VCaP (cell line): ENCODE results near the gene CERS6.

Source experiments
- H3K27ac ChIP-seq: fragments of 450-650 bp; 2 replicates; pipeline ENCODE4 v1.5.1; 2017
- TF ChIP-seq, protein P1 (sequence below): fragments of 450-650 bp; conservative IDR thresholded peaks from 2 replicates; pipeline ENCODE4 v1.5.1; 2017; ENCODE audit warnings: mild to moderate bottlenecking, moderate library complexity

CERS6 gene

DNA sequence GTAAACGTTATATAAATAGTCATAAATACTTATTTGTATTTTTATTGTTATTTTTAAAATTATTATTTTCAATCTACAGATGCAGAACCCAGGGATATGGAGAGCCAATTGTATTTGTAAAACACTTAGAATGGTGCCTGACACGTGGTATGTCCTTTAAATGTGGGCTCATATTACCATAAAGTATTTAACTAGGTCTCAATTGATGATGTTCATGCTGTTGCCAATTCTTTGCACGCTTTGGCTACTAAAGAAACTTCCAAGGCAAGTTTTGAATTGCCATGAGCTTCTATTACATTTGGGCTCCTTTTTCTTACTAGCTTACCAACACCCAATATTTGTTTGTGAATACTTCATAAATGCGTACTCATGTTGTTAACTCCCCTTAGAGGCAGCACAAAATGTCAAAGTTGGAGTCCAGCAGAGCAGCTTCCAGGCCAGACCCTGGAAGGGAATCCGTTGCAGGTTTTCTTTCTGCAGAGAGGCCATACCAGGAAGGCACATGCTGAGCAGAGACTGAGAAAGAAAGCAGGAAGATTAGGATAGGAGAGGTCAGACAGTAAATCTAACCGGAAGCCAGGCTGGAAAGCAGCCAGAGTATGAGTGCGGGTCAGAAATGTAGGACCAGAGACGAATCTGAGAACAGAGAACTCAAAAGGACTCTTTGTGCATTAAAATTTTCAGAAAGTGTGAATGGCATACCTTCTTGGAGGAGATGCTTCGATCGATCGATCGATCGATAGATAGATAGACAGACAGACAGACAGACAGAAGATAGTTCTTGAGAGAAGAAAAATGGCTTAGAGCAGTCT is 342.2 kb downstream of the CERS6 start:
- TF ChIP-seq, protein P1, sequence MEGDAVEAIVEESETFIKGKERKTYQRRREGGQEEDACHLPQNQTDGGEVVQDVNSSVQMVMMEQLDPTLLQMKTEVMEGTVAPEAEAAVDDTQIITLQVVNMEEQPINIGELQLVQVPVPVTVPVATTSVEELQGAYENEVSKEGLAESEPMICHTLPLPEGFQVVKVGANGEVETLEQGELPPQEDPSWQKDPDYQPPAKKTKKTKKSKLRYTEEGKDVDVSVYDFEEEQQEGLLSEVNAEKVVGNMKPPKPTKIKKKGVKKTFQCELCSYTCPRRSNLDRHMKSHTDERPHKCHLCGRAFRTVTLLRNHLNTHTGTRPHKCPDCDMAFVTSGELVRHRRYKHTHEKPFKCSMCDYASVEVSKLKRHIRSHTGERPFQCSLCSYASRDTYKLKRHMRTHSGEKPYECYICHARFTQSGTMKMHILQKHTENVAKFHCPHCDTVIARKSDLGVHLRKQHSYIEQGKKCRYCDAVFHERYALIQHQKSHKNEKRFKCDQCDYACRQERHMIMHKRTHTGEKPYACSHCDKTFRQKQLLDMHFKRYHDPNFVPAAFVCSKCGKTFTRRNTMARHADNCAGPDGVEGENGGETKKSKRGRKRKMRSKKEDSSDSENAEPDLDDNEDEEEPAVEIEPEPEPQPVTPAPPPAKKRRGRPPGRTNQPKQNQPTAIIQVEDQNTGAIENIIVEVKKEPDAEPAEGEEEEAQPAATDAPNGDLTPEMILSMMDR: no peak
- H3K27ac ChIP-seq: peak overlapping the region; percentile 48

DNA sequence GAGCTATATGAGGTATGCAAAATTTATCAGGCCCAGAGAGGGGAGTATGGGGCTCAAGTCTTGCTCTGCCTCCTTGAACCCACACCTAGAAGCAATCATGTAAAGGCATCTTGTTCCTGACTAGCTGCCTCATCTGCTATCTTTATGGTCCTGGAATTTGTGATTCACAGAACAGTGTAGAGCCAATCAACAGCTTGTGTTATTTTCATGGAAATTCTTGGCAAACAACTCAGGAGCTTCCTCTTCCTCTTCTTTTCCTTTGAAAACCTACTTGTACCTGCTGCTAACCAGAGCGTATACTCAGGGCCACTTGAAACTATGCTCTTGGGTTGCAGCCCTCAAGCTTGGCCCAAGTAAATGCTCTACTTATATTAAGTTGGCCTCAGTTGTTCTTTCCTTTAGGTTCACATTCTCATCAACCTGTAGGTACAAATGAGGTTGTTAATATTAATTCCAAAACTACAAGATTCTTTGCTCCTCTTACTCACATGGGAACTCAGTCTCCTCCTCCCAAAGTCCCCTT is 342.9 kb downstream of the CERS6 start:
- TF ChIP-seq, protein P1: no peak
- peak overlapping the region; percentile 48 for H3K27ac ChIP-seq

DNA sequence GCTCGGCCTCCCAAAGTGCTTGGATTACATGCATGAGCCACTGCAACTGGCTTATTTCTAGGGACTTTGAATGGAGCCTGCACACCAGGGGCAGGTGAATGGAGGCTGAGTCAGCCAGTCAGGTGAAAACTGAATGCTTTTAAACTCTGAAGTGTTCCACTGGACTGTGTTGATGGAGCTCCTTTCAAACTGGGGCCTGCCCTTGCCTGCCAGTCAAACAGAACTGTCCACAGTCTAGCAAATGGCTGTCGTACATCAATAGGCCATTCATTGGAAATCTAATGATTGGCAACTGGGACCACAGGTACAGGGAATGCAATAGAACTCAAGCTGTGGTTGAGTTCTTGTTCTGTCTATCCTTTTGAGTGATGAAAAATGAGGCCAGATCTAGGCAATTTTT is 345.4 kb downstream of the CERS6 start:
- TF ChIP-seq, protein P1: no peak
- no peak overlapping the region for H3K27ac ChIP-seq

DNA sequence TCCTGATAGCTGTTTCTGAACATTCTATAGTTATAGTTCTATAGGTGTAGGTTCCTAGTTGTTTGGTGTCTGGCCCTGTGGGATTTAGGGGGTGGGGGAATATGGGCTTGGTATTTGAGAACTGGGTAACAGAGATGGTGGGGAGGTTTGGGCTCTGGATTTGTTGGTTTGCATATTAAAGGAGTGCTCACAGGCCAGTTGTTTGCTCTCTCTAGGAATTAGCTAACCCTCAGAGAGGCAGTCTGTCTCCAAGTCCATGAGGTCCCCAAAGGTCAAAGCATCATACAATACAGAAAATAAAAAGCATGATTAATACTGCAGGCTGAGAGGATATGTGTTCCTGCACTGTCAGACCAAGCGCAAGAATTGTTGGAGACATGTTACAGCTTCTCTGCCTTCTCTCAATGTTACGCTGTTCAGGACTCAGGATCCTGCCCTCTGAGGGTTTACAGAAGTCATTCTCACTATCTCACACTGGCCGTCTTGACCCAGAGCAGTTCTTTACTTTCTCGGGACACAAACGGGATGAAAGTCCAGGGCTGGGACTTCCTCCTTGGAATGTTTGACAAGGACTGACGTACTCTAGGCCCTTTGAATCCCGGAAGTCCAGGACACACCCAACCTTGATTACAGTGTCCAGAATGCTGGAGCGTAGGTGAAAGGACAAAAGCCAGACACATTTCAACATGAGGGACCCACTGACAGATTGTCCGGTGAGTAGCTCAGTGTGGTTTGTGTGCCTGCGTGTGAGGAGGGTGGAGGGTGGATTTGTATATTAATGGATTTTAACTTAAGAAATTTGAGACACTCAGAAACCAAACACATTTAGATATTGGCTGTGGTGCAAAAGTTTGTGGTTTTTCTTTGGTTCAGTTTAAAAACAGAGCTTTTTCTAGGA is 346.1 kb downstream of the CERS6 start, which contains the start of gene NOSTRIN:
NOSTRIN (plus strand) TSS at position 677 of the 898 bp plus-strand sequence; CDS start at position 687, 10 bp downstream.
- no peak within 1 kb of the TSS for H3K27ac ChIP-seq
- TF ChIP-seq, protein P1: no peak

DNA sequence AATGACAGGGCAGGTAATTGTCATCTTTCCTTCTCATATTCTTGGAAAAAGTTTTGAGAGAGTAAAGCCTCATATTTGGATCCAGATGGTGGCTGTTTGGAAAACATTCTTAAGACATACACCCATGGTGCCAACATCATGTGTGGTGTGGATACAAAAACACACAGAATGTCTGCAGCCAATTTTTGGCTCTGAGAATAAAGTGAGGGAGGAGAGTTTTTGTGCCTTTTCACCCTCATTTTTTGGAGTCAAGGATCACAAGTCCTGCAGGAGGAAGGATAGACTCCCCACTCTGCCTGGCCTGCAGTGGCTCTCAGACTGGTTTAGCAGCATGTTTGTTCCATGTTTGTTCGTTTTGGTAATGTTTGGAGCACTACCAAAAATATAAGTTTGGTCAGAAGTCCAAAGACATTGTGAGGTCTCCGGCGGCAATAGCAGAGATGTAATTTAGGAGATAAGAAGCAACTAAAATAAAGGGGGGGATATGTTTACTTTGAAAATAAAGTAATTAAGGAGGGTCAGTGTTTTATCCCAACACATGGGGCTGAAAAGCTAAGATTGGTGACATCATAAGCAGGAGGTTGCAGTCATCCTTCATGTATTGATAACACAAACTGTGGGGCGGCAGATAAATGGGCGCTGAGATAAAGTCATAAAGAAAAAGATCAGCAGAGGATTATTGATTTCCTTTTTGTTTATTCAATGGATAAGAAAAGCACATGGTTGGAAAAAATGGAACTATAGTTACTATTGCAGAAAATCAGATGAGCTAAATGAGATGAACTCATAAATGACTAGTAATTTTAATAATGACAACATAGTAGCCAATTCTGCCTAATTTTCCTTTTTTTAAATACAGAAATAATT is 347.0 kb downstream of the CERS6 start:
- TF ChIP-seq, protein P1: no peak
- no peak overlapping the region for H3K27ac ChIP-seq

DNA sequence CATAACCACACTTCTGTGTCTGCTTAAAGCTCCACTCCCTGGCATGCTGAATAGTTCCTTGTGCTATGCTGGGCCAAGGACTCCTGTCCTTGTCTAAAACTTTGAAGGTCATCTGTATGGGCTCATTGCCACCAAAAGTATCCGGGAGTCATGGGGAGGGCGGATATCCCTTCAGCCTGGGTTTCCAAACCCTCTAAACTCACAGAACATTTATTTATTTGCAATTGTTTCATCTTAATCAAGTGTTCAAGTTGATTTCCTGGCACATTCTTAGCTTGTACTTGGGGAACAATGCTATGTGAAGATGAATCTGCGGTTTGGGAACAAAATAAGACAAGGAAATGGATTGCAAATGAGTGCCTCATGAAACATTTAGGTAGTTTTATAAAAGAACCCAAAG is 348.1 kb downstream of the CERS6 start:
- TF ChIP-seq, protein P1: no peak
- H3K27ac ChIP-seq: no peak overlapping the region
